GM12878 (cell line): ENCODE data around the gene COPS8.

Experiments
- BHLHE40 ChIP-seq, 2 experiments: fragments of 450-650 bp in 1 of 2; IDR thresholded peaks; 2 replicates each; pipeline ENCODE4 v1.6.1; 2011 to 2017; ENCODE audit warnings: low read depth in 2 of 2, borderline replicate concordance in 1 of 2, improper control_type of control experiment in 1 of 2, low read length in 1 of 2, mild to moderate bottlenecking in 1 of 2
- CTCF ChIP-seq, 3 experiments: IDR thresholded peaks in 2 of 3; conservative IDR thresholded peaks in 1 of 3; 2 replicates each; pipeline ENCODE4 v1.5.1; 2011; ENCODE audit warnings: low read depth in 3 of 3, low read length in 3 of 3, mild to moderate bottlenecking in 3 of 3, control low read depth in 2 of 3, moderate library complexity in 2 of 3, inconsistent platforms in 1 of 3, mixed read lengths in 1 of 3; ENCODE audit not compliant: control insufficient read depth in 2 of 3, insufficient read depth in 1 of 3; ENCODE audit errors: extremely low read depth in 1 of 3
- FOXM1 ChIP-seq: IDR thresholded peaks from 2 replicates; pipeline ENCODE4 v1.6.1; 2012; ENCODE audit warnings: low read depth, mild to moderate bottlenecking, inconsistent platforms, low read length, moderate library complexity
- MAX ChIP-seq: IDR thresholded peaks from 2 replicates; pipeline ENCODE4 v1.6.1; 2012; ENCODE audit warnings: low read depth, low read length, improper control_type of control experiment
- MXI1 ChIP-seq: fragments of 150-350 bp; IDR thresholded peaks from 2 replicates; pipeline ENCODE4 v1.6.1; 2011; ENCODE audit warnings: low read depth, mild to moderate bottlenecking, inconsistent platforms, low read length, improper control_type of control experiment
- POLR2AphosphoS2 ChIP-seq: IDR thresholded peaks from 2 replicates; pipeline ENCODE4 v1.6.1; 2011; ENCODE audit warnings: low read depth, mild to moderate bottlenecking, low read length, improper control_type of control experiment, moderate library complexity
- PRDM15 ChIP-seq: fragments of 450-650 bp; formaldehyde crosslinking; IDR thresholded peaks from 2 replicates; pipeline ENCODE4 v1.4.0; 2020; ENCODE audit warnings: mild to moderate bottlenecking, moderate library complexity
- RBBP5 ChIP-seq: fragments of 200-600 bp; sonication (generic); conservative IDR thresholded peaks from 2 replicates; pipeline ENCODE4 v1.6.1; 2016
- SMC3 ChIP-seq: IDR thresholded peaks from 2 replicates; pipeline ENCODE4 v1.6.1; 2011; ENCODE audit warnings: low read length, improper control_type of control experiment, borderline replicate concordance
- TARDBP ChIP-seq: IDR thresholded peaks from 2 replicates; pipeline ENCODE4 v1.6.1; 2016; ENCODE audit warnings: borderline replicate concordance
- USF2 ChIP-seq: IDR thresholded peaks from 2 replicates; pipeline ENCODE4 v1.6.1; 2011; ENCODE audit warnings: low read depth, low read length, improper control_type of control experiment, borderline replicate concordance
- ZNF384 ChIP-seq: IDR thresholded peaks from 2 replicates; pipeline ENCODE4 v1.6.1; 2012; ENCODE audit warnings: low read depth, mild to moderate bottlenecking, low read length, improper control_type of control experiment, borderline replicate concordance

- no peak for TF ChIP-seq CTCF (IDR thresholded peaks at IDR 0.05 in 2 of 3, conservative IDR thresholded peaks at IDR 0.05 in 1 of 3; ENCODE audit: control insufficient read depth in 2 of 3, extremely low read depth in 1 of 3, insufficient read depth in 1 of 3, low read depth in 3 of 3, low read length in 3 of 3)
- no peak for TF ChIP-seq BHLHE40 (IDR thresholded peaks at IDR 0.05; ENCODE audit: borderline replicate concordance in 1 of 2, low read depth in 2 of 2, low read length in 1 of 2)
- TF ChIP-seq TARDBP, result no peak
- TF ChIP-seq PRDM15, result no peak
- no peak for TF ChIP-seq MAX
- TF ChIP-seq POLR2AphosphoS2, result no peak
- no peak for TF ChIP-seq SMC3
- no peak for TF ChIP-seq FOXM1
- TF ChIP-seq MXI1, result no peak
- no peak for TF ChIP-seq RBBP5
- TF ChIP-seq ZNF384, result no peak
- TF ChIP-seq USF2, result no peak
These were observed 30.7 kb downstream of the COPS8 start for GRCh38 chr2:237116431-237116830.
